HS-5 (cell line): Measurements from ENCODE around the gene SNAP23.

Source experiments
- DNase-seq: peaks from one replicate; pipeline ENCODE4 v3.0.0-alpha.2; 2012; ENCODE audit warnings: low read depth

The SNAP23 gene

GRCh38 chr15:42575188-42576039 is 80.0 kb downstream of the SNAP23 start, which contains the start of gene STARD9:
Gene STARD9, plus strand, starts transcription at chr15:42575606. Its CDS starts 110 bp downstream, at chr15:42575716.
- DNase-seq: peak; percentile 91

- DNase-seq: no peak
These were observed 80.7 kb downstream of the SNAP23 start for GRCh38 chr15:42576040-42576594.

- DNase-seq: no peak
These were observed 81.3 kb downstream of the SNAP23 start for GRCh38 chr15:42576776-42577175.

GRCh38 chr15:42577514-42578031 is 82.1 kb downstream of the SNAP23 start:
- no peak for DNase-seq

- no peak for DNase-seq
These were observed 83.6 kb downstream of the SNAP23 start for GRCh38 chr15:42578984-42579537.

- DNase-seq: no peak
These were observed 85.9 kb downstream of the SNAP23 start for GRCh38 chr15:42581272-42581730.
